CD14-positive monocyte (primary cell): ENCODE results near the gene SUPT20HL1. TPM values are rescaled to one million over a fixed set of nuclear protein-coding genes. Genes with fewer than 3 reads are reported as not detected.

Source experiments
- DNase-seq, 3 donors: peaks; one replicate each; pipeline ENCODE4 v3.0.0-alpha.2; 2011 to 2022
- H2AFZ ChIP-seq: 2 replicates; pipeline ENCODE4 v1.6.0; 2012; ENCODE audit warnings: mild to moderate bottlenecking, low read depth, low read length, inconsistent platforms; ENCODE audit not compliant: insufficient read depth, poor library complexity, severe bottlenecking
- H3K27ac ChIP-seq, 2 donors: 1 replicate in 1 of 2; 2 replicates in 1 of 2; pipeline ENCODE4 v1.5.1; 2012 to 2013; ENCODE audit warnings: low read length in 2 of 2, control low read depth in 1 of 2, inconsistent platforms in 1 of 2, low read depth in 1 of 2, mild to moderate bottlenecking in 1 of 2
- H3K27me3 ChIP-seq, 2 donors: one replicate each; pipeline versions ENCODE4 v1.6.0 to v1.6.1; 2011 to 2013; ENCODE audit warnings: low read length in 2 of 2; ENCODE audit not compliant: control insufficient read depth in 2 of 2, insufficient read depth in 2 of 2
- H3K36me3 ChIP-seq, 2 donors: replicated peaks in 1 of 2; 1 replicate in 1 of 2; 2 replicates in 1 of 2; pipeline versions ENCODE4 v1.5.1 to v1.6.1; 2012 to 2013; ENCODE audit warnings: low read length in 2 of 2, control low read depth in 1 of 2, inconsistent platforms in 1 of 2, mild to moderate bottlenecking in 1 of 2; ENCODE audit not compliant: insufficient read depth in 2 of 2, control insufficient read depth in 1 of 2
- H3K4me1 ChIP-seq, 2 donors: 1 replicate in 1 of 2; 2 replicates in 1 of 2; pipeline versions ENCODE4 v1.5.1 to v1.6.1; 2012 to 2013; ENCODE audit warnings: low read length in 2 of 2, control low read depth in 1 of 2, inconsistent platforms in 1 of 2, mild to moderate bottlenecking in 1 of 2, moderate library complexity in 1 of 2; ENCODE audit not compliant: insufficient read depth in 2 of 2, control insufficient read depth in 1 of 2
- H3K4me2 ChIP-seq: replicated peaks from 2 replicates; pipeline ENCODE3; 2012; ENCODE audit warnings: low read length, moderate library complexity, mild to moderate bottlenecking; ENCODE audit not compliant: poor library complexity, severe bottlenecking; ENCODE audit errors: extremely low read depth
- H3K4me3 ChIP-seq, 3 experiments: fragments of 200-600 bp in 1 of 3; sonication (generic) in 1 of 3; replicated peaks in 1 of 3; 1 replicate in 2 of 3; 2 replicates in 1 of 3; pipeline ENCODE4 v1.5.1; 2011 to 2013; ENCODE audit warnings: low read length in 3 of 3, mild to moderate bottlenecking in 3 of 3, control low read depth in 2 of 3, low read depth in 2 of 3, inconsistent platforms in 1 of 3, moderate library complexity in 1 of 3
- H3K79me2 ChIP-seq: 2 replicates; pipeline ENCODE4 v1.6.0; 2012; ENCODE audit warnings: mild to moderate bottlenecking, control low read depth, inconsistent platforms, low read length, moderate library complexity; ENCODE audit not compliant: insufficient read depth
- H3K9ac ChIP-seq: 2 replicates; pipeline ENCODE4 v1.6.0; 2017; ENCODE audit warnings: low read length, mild to moderate bottlenecking; ENCODE audit not compliant: insufficient read depth, poor library complexity, severe bottlenecking
- H3K9me3 ChIP-seq, 2 donors: replicated peaks in 1 of 2; 1 replicate in 1 of 2; 2 replicates in 1 of 2; pipeline versions ENCODE4 v1.5.1 to v1.6.1; 2012 to 2013; ENCODE audit warnings: low read length in 2 of 2, control low read depth in 1 of 2; ENCODE audit not compliant: control insufficient read depth in 1 of 2, insufficient read depth in 1 of 2
- H4K20me1 ChIP-seq: 2 replicates; pipeline ENCODE4 v1.6.0; 2012; ENCODE audit warnings: mild to moderate bottlenecking, low read length, control low read depth, moderate library complexity; ENCODE audit not compliant: insufficient read depth
- H3K27ac Mint-ChIP-seq, 7 donors: one replicate each; pipeline ENCODE4 v1.8.0; 2020; ENCODE audit warnings: mild to moderate bottlenecking in 7 of 7, mixed read lengths in 7 of 7, moderate library complexity in 6 of 7, inconsistent platforms in 2 of 7
- H3K27me3 Mint-ChIP-seq, 3 donors: one replicate each; pipeline ENCODE4 v1.8.0; 2021 to 2022; ENCODE audit warnings: low read depth in 3 of 3, mild to moderate bottlenecking in 3 of 3, mixed read lengths in 3 of 3, moderate library complexity in 3 of 3, inconsistent platforms in 1 of 3
- H3K36me3 Mint-ChIP-seq, 2 donors: one replicate each; pipeline ENCODE4 v1.8.0; 2020; ENCODE audit warnings: mixed read lengths in 2 of 2, inconsistent platforms in 1 of 2, mild to moderate bottlenecking in 1 of 2
- H3K4me1 Mint-ChIP-seq: one replicate; pipeline ENCODE4 v1.8.0; 2020; ENCODE audit warnings: mild to moderate bottlenecking, mixed read lengths
- H3K4me3 Mint-ChIP-seq, 2 donors: one replicate each; pipeline ENCODE4 v1.8.0; 2020; ENCODE audit warnings: mild to moderate bottlenecking in 2 of 2, mixed read lengths in 2 of 2, moderate library complexity in 1 of 2
- H3K9me3 Mint-ChIP-seq, 7 donors: one replicate each; pipeline ENCODE4 v1.8.0; 2020 to 2022; ENCODE audit warnings: mixed read lengths in 7 of 7, mild to moderate bottlenecking in 6 of 7, moderate library complexity in 6 of 7, inconsistent platforms in 2 of 7
- WGBS: methylation state at CpG from one replicate; pipeline ENCODE4 v1.1.5; 2013; ENCODE audit warnings: missing lambda C conversion rate; ENCODE audit not compliant: insufficient coverage; 5-methylcytosine and 5-hydroxymethylcytosine counted together
- intact Hi-C, 2 donors: fragments of 100-400 bp; cut with micrococcal nuclease; formaldehyde crosslinking; loops; one replicate each; pipeline versions ENCODE4 v1.15.0 to v1.15.1; 2023
- polyA plus RNA-seq, 3 donors: library from polyadenylated mRNA; depleted of rRNA in 1 of 3; unstranded in 2 of 3; stranded (reverse) in 1 of 3; fragments of 300-500 nt in 2 of 3; fragments of >200 nt in 1 of 3; fragmentation: Illumina TruSeq in 2 of 3; gene quantifications; 1 replicate in 2 of 3; 2 replicates in 1 of 3; pipeline ENCODE4 v1.2.3, GENCODE V29; 2012 to 2021
- TF ChIP-seq, protein P1 (sequence below): fragments of 200-600 bp; IDR thresholded peaks from one replicate; pipeline ENCODE4 v1.8.0; 2022; ENCODE audit warnings: antibody characterized with exemption, mild to moderate bottlenecking

Gene SUPT20HL1
- polyA plus RNA-seq, 3 donors, result not detected

DNA sequence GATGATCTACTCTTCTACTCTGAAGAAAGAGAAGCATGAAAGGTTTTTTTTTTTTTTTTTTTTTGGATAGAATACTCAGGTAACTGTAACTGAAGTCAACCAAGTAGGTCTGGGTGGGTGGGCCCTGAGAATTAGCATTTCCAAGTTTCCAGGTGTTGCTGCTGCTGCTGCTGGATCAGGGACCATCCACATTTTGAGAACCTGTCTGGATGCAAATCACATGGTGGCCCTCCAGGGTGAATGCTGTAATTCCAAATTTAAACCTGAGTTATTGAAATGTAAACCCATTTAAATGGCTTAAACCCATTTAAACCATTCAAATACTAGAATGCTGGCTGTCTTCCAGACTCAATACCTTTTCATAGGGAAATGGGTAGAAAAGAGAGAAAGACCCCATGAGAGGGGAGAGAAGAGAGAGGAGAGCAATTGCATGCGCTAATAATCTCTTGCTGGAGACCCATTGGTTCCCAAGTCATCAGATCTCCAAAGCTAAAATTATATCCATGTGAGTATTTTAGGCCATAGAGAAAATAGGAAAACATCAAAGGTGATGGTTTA lies 17.6 kb downstream of the SUPT20HL1 start:
- H3K36me3 ChIP-seq, result no peaks in the 10 kb centered on the region
- H3K36me3 Mint-ChIP-seq, result no peaks in the 10 kb centered on the region
- peaks cover 0 to 19% of the 10 kb centered on the region in 2 donors for H3K27me3 ChIP-seq
- H3K27me3 Mint-ChIP-seq, result peaks cover 0 to 24% (median 2%) of the 10 kb centered on the region in 3 donors
- TF ChIP-seq, protein P1, sequence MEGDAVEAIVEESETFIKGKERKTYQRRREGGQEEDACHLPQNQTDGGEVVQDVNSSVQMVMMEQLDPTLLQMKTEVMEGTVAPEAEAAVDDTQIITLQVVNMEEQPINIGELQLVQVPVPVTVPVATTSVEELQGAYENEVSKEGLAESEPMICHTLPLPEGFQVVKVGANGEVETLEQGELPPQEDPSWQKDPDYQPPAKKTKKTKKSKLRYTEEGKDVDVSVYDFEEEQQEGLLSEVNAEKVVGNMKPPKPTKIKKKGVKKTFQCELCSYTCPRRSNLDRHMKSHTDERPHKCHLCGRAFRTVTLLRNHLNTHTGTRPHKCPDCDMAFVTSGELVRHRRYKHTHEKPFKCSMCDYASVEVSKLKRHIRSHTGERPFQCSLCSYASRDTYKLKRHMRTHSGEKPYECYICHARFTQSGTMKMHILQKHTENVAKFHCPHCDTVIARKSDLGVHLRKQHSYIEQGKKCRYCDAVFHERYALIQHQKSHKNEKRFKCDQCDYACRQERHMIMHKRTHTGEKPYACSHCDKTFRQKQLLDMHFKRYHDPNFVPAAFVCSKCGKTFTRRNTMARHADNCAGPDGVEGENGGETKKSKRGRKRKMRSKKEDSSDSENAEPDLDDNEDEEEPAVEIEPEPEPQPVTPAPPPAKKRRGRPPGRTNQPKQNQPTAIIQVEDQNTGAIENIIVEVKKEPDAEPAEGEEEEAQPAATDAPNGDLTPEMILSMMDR, result no peak
- no peaks in the 10 kb centered on the region for H3K4me1 ChIP-seq
- H3K9me3 ChIP-seq, result no peaks in the 10 kb centered on the region
- H4K20me1 ChIP-seq, result no peaks in the 10 kb centered on the region
- H3K27ac ChIP-seq, result no peak overlapping the region
- no peak overlapping the region for H3K9ac ChIP-seq
- H3K9me3 Mint-ChIP-seq, result no peaks in the 10 kb centered on the region
- no peak overlapping the region for H3K4me3 Mint-ChIP-seq
- no peaks in the 10 kb centered on the region for H3K4me1 Mint-ChIP-seq
- no CpG with 5 or more reads among the region's 1 CpG for WGBS
- intact Hi-C loops, result no loop called here
- DNase-seq, result no peak
- H3K4me3 ChIP-seq, result no peak overlapping the region
- no peaks in the 10 kb centered on the region for H3K79me2 ChIP-seq
- H2AFZ ChIP-seq, result no peak overlapping the region
- no peak overlapping the region for H3K4me2 ChIP-seq
- no peak overlapping the region for H3K27ac Mint-ChIP-seq

DNA sequence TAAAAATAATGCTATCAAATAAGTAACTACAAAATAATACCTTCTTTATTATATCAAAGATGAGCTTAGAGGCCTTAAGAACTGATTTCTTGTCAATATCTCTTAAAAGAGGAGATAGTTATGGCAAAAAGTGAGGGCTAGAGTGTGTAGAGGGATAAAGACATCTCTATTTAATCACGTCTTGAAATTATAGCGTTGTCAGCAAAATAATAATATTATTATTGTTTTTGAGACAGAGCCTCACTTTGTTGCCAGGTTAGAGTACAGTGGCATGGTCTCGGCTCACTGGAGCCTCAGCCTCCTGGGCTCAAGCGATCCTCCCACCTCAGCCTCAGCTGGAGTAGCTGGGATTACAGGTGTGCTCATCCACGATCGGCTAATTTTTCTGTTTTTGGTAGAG lies 18.3 kb downstream of the SUPT20HL1 start:
- Mint-ChIP-seq H3K9me3 (no peaks in the 10 kb centered on the region), H3K4me1 (no peaks in the 10 kb centered on the region), H3K27me3 (peaks cover 0 to 21% (median 2%) of the 10 kb centered on the region in 3 donors), H3K27ac (no peak overlapping the region), H3K36me3 (no peaks in the 10 kb centered on the region), H3K4me3 (no peak overlapping the region)
- intact Hi-C loops, result no loop called here
- peaks cover 0 to 19% of the 10 kb centered on the region in 2 donors for H3K27me3 ChIP-seq
- DNase-seq, result no peak
- no peak overlapping the region for H3K9ac ChIP-seq
- H3K79me2 ChIP-seq, result no peaks in the 10 kb centered on the region
- no peak overlapping the region for H3K27ac ChIP-seq
- no peak overlapping the region for H3K4me2 ChIP-seq
- H3K36me3 ChIP-seq, result no peaks in the 10 kb centered on the region
- H3K4me1 ChIP-seq, result no peaks in the 10 kb centered on the region
- no peaks in the 10 kb centered on the region for H3K9me3 ChIP-seq
- no peaks in the 10 kb centered on the region for H4K20me1 ChIP-seq
- WGBS, result no CpG with 5 or more reads among the region's 6 CpGs
- H2AFZ ChIP-seq, result no peak overlapping the region
- no peak overlapping the region for H3K4me3 ChIP-seq
- TF ChIP-seq, protein P1, result no peak
